ENCODE data around the gene ZMYND10.

ZMYND10 gene

DNA sequence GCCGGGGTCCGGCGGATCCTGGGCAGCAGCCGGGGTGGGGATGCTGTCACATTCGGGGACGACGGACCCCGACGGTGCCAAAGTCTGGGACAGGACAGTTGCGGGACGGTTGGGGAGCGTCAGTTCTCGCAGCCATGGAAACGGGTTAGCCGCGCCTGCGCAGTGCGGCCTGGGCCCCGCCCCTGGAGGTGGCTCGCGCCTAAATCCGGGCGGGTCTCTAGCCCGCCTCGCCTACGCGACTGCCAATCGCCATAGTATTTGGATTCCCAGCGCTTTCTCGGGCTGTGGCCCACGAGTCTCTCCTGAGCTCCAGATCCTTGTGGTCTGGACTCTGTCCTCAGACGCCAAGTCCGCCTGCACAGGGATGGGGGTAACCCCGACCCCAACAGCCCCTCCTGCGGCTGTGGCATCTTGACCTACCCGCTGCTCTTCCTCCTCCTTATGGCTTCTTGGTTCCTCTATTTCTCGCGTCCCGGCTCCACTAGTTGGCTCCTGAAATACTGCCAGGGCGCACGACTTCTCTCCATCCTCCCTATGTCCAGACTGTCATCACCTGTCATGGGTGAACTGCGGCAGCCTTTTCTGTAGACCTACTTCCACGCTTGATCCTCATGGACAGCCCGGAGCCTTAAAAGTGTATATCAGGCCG is at the start of gene ZMYND10:
Gene ZMYND10, minus strand, starts transcription at position 147 of the 649 bp plus-strand sequence. CDS start 153 bp downstream, outside the sequence.
- FAIRE-seq: no peak

- no peak for FAIRE-seq
These were observed 47.5 kb upstream of the ZMYND10 start for GRCh38 chr3:50393061-50393460.

- FAIRE-seq: no peak
These were observed 46.7 kb upstream of the ZMYND10 start for GRCh38 chr3:50392101-50392715.

DNA sequence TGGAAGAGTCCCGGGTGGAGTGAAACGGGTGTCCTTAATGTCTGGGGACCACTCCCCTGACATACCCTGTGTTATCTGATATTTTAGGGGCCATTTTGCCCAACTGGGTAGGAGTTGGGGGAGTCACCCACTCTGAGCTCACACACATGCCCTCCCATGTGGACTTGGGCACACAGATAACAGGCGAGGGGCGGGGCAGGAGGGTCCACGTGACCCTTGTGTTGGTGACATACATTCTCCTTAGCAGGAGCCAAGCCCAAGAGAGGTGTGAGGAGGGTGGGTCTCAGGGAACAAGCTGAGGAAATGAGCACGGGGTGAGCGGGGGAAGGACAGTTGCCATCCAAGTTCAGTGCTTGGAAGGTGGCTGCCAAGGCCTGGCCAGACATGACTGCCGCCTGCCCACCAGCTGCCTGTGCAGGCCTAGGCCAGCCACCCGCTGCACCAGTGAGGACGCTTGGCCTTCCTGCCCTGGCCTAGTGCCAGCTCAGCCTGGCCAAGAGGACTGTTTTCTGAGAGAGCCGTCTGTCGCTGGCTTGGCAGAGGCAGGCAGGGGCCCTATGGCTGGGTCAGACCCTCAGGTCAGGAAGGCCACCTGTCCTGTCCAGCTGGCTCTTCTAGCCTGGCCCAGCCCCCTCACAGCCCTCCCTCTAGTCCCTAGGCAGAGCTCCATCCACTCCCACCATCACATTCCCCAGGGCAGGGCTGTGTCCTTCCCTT is 45.1 kb upstream of the ZMYND10 start:
- FAIRE-seq: no peak

DNA sequence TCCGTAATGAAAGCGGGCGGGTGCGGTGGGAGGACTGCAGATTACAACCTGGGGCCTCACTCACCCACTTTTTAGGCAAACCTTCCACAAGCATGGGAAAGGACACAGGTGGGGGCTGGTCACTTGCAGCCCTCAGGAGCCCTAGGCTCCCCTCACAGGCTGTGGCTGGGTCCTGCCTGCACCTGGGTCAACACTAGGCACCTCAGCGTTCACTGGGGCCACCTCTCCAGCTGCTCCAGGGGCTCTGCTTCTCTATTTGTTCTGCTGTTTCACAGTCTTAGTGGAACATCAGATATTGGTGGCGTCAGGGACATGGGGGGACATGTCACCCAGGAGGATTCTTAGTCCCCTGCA is 43.9 kb upstream of the ZMYND10 start:
- no peak for FAIRE-seq

GRCh38 chr3:50388720-50389413 is 43.3 kb upstream of the ZMYND10 start:
- no peak for FAIRE-seq

GRCh38 chr3:50388016-50388719 is 42.6 kb upstream of the ZMYND10 start:
- no peak for FAIRE-seq

DNA sequence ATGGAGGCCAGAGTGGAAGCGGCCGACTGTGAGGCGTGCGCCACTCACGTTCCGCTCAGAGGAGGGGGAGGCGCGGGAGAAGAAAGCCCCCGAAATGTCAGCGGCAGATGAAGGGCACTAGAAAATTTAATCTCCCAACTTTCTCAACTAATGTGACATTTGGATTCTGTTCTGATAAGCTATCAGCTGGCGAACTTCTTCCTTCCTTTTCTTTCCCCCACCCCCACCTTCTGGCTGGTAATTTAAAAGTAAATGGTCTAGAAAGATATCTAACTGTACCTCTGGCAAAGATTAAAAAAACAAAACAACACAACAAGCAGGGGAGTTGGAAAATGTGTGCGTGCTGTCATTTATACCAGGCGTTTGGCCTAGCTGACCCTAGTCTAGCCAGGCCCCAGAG is 40.2 kb upstream of the ZMYND10 start:
- FAIRE-seq: no peak

DNA sequence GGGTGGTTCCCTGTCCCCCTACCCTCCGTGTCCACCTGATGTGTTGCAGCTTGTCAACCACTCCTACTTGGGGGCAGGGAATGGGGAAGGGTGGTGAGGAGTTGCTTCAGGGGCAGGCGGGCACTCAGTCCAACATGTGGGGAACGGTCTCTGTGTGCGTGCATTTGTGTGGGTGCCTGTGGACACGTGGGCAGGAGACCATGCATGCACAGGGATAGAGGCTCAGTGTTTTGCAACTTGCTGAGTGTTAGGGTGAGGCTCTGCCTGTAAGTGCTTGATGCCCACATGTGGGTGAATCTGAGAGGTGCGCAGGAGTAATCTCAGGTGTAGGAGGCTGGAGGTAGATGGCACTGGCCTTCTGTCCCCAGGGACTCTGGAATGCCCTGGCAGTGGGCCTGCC is 38.2 kb upstream of the ZMYND10 start:
- FAIRE-seq: no peak

- no peak for FAIRE-seq
These were observed 37.2 kb upstream of the ZMYND10 start for GRCh38 chr3:50382722-50383121.

GRCh38 chr3:50381383-50381782 is 35.9 kb upstream of the ZMYND10 start:
- FAIRE-seq: no peak

GRCh38 chr3:50380405-50381085 is 35.0 kb upstream of the ZMYND10 start:
- FAIRE-seq: no peak

DNA sequence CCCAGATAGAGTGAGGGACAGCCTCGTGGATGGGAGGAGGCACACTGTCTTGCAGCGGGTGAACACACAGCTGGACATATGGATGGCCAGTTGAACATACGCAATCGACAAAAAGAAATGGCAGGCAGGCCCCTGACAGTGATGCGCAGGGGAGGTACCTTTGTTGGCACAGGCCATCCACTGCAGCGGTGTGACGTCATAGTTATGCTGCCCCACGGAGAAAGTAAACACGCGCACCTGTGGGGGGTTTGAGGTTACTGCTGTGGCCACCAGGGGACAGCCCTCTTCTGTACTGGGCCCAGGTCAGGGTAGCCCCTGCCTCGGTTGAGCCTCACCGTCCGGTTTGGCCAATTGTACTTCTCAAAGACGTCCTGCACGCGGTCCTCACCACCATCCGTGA is 33.2 kb upstream of the ZMYND10 start:
- no peak for FAIRE-seq

DNA sequence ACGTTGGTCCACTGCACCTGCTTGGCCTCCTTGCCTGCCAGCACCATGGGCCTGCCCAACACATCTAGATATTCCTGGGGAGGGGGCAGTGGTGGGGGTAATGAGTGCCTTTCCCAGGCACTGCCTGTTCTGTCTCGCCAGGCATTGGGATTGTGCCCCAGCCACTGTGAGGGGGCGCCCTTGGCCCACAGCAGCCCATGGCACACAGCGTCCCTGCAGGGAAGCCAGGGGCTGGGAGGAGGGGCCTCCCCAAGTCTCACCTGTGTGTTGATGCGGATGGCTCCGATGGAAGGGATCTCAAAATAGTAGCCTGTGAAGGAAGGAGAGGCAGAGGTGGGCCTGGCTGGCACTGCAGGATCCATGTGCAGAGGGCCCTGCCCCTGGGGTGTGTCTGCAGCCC is 32.5 kb upstream of the ZMYND10 start:
- FAIRE-seq: no peak

DNA sequence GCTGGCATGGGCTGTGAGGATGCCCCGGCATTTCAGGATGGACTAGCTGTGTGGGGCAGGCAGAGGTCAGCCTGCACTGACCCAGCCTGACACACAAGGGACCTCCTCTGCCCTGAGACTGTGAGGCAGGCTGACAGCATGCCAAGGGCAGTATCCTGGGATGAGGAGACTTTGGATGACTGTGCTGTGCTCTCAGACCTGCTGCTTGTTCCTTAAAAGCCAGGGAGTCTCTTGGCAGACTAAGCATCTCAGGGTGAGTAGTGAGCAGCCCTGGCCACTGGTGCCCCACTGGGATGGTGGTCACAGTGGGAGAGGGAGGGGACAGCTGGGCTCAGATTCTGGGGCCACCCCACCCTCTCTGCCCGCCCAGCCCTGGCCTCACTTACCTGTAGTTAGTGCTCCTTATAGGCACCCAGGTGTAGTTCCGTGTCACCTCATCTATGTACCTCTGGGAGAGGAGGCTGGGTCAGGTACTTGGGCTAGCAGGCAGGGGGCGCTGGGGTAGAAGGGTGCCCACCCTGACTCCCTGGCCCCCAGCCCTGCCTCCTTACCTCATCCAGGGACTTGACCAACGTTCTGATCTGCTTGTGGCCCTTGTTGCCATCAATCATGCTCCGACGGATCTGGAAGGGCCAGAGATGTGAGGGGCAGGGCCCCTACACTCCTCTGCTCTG is 29.9 kb upstream of the ZMYND10 start:
- FAIRE-seq: no peak

DNA sequence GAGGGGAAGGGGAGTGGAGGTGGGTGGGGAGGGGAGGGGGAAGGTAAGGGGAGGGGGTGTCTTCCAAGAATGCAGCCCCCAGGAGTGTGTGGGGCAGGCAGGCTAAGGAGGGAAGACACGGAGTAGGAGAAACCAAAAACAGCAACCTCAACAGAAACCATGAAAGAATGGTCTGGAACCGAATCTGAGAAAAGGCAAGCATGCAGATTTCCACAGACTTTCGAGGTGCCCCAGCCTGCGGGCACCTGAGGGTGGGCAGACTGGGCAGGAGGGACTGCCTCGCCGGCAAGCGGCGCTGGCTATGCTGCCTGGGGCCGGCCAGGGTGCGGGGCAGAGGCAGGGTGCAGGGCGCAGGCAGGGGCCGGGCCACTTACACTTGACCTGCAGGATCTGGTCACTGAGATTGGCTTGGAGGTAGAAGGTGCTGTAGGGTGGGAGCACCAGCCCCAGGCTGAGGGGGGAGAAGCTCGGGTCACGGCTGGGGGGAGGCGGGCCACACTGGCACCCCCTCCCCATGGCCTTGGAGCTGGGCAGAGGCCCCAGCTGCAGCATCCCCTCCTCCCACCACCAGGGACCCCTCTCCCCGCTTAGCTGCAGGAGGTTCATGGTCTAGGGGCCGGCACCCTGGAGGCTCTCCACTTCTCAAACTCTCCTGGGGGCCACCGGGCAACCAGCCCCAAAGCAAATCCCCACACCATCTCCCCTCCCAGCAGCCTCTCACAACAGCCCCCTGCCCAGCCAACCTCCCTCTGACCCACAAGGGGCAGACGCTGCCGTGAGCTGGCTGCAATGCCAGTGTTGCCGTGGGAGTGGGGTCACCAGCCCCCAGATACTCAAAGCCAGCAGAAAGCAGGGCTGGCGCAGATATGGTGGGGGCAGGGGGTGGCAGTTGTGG is 29.1 kb upstream of the ZMYND10 start:
- FAIRE-seq: no peak

DNA sequence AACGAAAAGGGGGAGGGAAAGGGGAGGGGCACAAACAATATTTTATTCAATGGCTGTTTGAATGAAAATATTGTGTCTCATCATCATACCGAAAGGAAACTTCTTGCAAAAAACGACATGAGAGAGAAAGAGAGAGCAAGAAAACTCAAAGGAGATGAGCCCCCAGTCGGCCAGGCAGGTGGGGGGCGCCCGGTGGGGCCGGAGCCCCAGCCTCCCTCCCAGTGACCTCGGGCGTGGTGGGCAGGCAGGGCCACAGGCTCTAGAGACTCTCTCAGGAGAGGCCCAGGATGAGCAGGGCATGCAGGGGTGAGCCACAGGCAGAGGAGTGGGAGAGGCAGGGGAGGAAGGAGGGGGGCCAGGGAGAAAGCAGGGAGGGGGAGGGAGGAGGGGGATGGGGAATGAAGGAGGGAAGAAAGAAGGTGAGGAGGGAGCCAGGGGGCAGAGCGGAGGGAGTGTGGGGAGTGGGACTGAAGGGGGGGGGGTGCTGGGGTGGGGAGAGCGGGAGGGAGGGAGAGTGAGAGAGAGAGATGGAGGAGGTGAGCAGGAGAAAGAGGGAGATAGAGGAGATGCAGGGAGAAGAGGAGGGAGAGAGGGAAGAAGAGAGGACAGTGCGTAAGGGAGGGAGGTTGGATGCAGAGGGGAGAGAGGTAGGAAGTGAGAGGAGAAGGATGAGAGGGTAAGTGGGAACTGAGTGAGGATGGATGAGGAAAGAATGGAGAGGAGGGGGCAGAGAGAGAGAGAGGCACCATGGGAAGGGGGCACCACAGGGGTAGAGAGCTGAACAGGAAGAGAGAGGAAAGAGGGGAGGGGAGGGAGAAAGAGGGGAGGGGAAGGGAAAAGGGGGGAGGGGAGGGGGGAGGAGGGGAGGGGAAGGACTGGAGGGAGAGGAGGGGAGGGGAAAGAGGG is 27.9 kb upstream of the ZMYND10 start:
- FAIRE-seq: no peak

DNA sequence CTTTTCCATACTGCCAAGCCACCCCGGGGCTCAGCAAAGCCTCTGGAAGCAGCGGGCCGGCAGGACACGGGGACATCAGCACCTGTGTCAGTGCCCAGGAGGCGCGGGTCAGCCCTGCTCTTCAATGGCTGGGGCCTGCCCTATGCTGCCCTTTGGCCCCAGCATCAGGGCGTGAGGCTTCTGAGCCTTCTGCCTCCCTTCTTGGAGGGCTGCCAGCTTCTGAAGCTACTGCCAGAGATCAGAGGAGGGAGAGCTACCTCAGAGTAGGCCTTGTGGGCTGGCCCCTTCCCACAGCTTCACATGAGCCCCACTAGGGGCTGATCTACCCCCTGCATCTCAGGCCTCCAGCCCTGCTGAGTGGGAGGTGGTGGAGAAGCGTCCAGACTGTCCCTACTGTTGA is 26.8 kb upstream of the ZMYND10 start:
- FAIRE-seq: no peak

DNA sequence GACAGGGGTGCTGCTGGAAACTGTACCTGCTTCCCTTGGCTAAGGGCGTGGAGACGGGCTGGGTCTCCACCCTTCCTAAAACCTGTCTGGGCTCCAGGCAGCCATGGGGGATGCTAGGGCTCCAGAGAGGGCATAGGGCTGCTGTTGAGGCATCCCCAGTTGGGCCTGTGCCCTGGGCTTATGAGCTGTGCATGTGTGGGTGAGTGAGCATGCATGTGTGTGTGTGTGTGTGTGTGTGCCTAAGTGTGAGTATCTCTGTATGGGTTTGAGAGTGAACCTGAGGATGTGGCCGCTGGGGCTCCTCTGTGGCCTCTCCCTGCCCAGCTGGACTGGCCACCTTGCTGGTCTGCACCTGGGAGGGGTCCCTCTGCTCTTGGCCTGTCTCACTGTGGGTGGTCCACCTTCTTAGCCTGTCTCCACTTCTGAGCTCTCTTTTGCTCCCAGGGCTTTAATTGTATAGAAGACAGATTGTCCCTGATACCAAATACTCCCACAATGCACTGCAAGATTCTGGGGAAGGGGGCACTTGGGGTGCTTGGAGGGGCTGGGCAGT is 25.7 kb upstream of the ZMYND10 start:
- no peak for FAIRE-seq

Data from colon (tissue), 2 donors.